ENCODE data around the gene BAG2. TPM values are rescaled to one million over a fixed set of nuclear protein-coding genes. Genes with fewer than 3 reads are reported as not detected.
A peak's percentile ranks its signal among the peaks of the same experiment; 100 is the strongest.

Gene BAG2
- total RNA-seq, 4 donors from 2014 or later = 0.64 to 1.3 (median 1.0) TPM

DNA sequence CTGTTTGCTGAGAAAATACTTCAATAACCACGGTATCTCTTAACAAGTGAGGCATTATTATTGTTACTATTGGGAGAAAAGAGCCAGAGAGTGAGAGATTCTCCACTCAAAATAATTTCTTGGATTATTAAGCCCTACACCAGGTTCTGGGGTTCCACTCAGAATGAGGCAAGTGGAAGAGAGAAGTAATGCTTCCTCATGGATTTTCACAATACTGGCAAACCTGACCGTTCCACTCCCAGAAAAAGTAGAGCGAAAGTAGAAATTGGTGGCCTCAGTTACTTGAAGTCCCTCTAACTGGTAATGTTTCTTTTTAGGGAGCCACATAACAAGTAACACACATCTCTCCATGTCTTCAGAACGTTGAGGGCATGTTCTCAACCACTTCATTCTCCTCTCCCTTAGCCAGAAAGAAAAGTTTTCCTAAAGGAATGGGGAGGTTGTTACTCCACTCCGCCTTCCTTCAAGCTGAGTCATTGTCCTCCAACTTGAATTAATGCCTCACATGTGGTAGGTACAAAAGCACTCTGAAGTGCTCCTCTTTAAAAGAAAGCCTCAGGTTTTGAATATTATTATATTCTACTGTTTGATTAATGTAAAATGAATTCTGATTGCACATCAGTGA is 1.9 kb downstream of the BAG2 start:
- peak overlapping the region; percentile 70 for H3K4me3 ChIP-seq
- no peaks in the 10 kb centered on the region for H3K27me3 ChIP-seq
- H3K9me3 ChIP-seq = no peaks in the 10 kb centered on the region
- H3K4me1 ChIP-seq = peaks cover 14% of the 10 kb centered on the region
- peak overlapping the region; percentile 80 for H3K27ac ChIP-seq
- TF ChIP-seq, protein P1, sequence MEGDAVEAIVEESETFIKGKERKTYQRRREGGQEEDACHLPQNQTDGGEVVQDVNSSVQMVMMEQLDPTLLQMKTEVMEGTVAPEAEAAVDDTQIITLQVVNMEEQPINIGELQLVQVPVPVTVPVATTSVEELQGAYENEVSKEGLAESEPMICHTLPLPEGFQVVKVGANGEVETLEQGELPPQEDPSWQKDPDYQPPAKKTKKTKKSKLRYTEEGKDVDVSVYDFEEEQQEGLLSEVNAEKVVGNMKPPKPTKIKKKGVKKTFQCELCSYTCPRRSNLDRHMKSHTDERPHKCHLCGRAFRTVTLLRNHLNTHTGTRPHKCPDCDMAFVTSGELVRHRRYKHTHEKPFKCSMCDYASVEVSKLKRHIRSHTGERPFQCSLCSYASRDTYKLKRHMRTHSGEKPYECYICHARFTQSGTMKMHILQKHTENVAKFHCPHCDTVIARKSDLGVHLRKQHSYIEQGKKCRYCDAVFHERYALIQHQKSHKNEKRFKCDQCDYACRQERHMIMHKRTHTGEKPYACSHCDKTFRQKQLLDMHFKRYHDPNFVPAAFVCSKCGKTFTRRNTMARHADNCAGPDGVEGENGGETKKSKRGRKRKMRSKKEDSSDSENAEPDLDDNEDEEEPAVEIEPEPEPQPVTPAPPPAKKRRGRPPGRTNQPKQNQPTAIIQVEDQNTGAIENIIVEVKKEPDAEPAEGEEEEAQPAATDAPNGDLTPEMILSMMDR (IDR thresholded peaks at IDR 0.05) = no peak
- TF ChIP-seq POLR2A (IDR thresholded peaks at IDR 0.05) = no peak
- no peak for TF ChIP-seq POLR2AphosphoS5 (IDR thresholded peaks at IDR 0.05)
- TF ChIP-seq EP300 (IDR thresholded peaks at IDR 0.05) = no peak
- WGBS = 74% methylated on average over 5 of the region's 5 CpGs
- no peak for DNase-seq (ENCODE audit: low spot score in 2 of 2)
- no peaks in the 10 kb centered on the region for H3K36me3 ChIP-seq

DNA sequence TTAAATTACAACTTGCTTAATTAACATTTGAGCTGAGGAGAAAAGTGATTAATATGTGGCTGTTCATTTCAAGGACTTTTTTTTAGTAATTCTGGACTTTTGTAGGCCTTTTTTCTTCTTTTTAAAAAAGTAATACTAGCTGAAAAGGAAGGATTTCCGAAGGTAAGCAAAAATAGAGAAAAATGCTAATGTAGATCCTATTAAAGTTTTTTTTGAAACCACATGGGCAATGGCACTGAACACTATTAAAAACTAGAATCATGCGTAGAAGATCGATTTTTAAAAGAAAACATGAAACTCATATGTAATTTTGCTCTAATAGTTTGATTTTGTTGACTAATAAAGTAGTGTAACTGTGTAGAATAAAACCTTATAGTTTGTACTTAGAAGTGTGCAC is 2.4 kb downstream of the BAG2 start:
- Histone ChIP-seq H3K4me3 (no peak overlapping the region), H3K4me1 (peaks cover 14% of the 10 kb centered on the region), H3K9me3 (no peaks in the 10 kb centered on the region), H3K27ac (peak overlapping the region; percentile 80), H3K36me3 (no peaks in the 10 kb centered on the region), H3K27me3 (no peaks in the 10 kb centered on the region)
- WGBS = 85% methylated on average over 3 of the region's 3 CpGs
- DNase-seq (ENCODE audit: low spot score in 2 of 2) = no peak
- TF ChIP-seq EP300 (IDR thresholded peaks at IDR 0.05) (no peak), POLR2AphosphoS5 (IDR thresholded peaks at IDR 0.05) (no peak), POLR2A (IDR thresholded peaks at IDR 0.05) (no peak)
- TF ChIP-seq, protein P1 (IDR thresholded peaks at IDR 0.05) = no peak

DNA sequence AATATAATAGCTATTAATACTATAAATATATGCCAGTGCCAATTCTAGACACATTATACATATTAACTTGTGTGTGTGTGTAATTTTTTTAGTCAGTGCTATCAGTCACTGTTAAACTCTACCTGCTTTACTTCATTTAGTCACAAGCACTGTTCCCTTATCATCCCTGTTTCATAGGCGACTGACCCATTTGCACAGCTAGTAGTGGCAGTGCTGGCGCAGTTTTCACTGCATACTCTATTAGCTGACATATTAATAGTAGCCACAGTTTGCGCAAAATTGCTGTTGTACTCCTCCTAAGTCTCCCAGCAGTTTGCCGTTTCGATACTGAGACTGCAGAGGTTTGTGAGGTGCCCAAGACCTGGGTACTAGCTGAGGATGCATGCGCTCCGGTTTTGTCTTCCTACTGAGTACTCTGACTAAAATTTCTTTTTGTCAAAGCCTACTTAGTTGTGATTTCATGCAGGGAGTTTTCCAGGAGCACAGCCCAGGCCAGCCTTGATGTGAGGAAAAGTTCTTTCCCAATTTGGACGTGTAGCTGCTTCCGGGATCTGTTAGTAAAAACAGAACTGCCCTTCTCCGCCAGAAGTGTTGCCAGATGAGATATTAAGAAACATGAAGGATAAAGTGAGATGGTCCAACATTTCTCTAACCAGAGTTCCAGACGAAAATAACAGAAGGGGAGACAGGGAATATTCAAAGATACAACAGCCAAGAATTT is 5.6 kb downstream of the BAG2 start:
- H3K27me3 ChIP-seq = no peaks in the 10 kb centered on the region
- H3K36me3 ChIP-seq = peaks cover 3% of the 10 kb centered on the region
- H3K4me3 ChIP-seq = no peak overlapping the region
- H3K9me3 ChIP-seq = no peaks in the 10 kb centered on the region
- TF ChIP-seq POLR2A (IDR thresholded peaks at IDR 0.05) (no peak), EP300 (IDR thresholded peaks at IDR 0.05) (no peak), POLR2AphosphoS5 (IDR thresholded peaks at IDR 0.05) (no peak)
- TF ChIP-seq, protein P1 (IDR thresholded peaks at IDR 0.05) = no peak
- peak; percentile 77 to 82 for DNase-seq (ENCODE audit: low spot score in 2 of 2)
- H3K4me1 ChIP-seq = peaks cover 10% of the 10 kb centered on the region
- H3K27ac ChIP-seq = peak overlapping the region; percentile 26
- WGBS = 70% methylated on average over 11 of the region's 11 CpGs

DNA sequence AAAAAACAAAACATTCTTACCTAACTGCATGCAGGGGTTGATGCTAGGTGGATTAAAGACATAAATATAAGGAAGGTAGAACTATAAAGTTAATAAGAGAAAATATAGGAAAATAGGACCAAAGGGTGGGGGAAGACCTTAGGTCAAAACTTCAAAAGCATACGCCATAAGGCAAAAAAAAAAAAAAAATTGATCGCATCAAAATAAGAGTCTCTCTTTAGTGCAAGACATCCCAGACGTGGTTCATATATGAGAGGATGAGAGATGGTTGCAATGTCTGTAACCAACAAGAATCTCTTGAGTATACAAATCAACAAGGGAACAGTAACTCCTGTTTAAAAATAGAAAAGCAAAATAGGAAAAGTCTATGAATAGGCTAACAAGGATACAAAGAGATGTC is 8.5 kb downstream of the BAG2 start:
- WGBS = 86% methylated on average over 3 of the region's 3 CpGs
- peaks cover 16% of the 10 kb centered on the region for H3K36me3 ChIP-seq
- no peak overlapping the region for H3K27ac ChIP-seq
- H3K4me1 ChIP-seq = no peaks in the 10 kb centered on the region
- no peaks in the 10 kb centered on the region for H3K27me3 ChIP-seq
- no peak for DNase-seq (ENCODE audit: low spot score in 2 of 2)
- no peaks in the 10 kb centered on the region for H3K9me3 ChIP-seq
- no peak overlapping the region for H3K4me3 ChIP-seq
- TF ChIP-seq POLR2A (IDR thresholded peaks at IDR 0.05) (no peak), EP300 (IDR thresholded peaks at IDR 0.05) (no peak), POLR2AphosphoS5 (IDR thresholded peaks at IDR 0.05) (no peak)
- TF ChIP-seq, protein P1 (IDR thresholded peaks at IDR 0.05) = no peak

DNA sequence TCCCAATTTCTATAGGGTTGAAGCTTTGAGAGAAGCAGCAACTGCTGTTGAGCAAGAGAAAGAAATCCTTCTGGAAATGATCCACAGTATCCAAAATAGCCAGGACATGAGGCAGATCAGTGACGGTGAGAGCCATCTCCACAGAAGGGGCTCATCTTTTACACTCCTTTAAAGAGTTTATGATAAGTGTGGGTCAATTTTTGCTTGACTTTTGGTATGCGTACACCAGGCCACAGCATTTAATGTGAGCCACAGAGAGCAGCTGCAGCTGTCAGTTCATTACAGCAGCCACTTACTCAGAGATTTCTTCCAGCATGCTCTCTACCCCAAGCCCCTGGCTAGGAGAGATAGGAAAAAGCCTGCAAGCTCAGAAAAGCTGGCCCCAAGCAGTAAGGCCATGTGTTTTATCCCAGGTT is 9.9 kb downstream of the BAG2 start:
- H3K4me3 ChIP-seq = no peak overlapping the region
- no peak for TF ChIP-seq POLR2A (IDR thresholded peaks at IDR 0.05)
- no peak for TF ChIP-seq EP300 (IDR thresholded peaks at IDR 0.05)
- TF ChIP-seq, protein P1 (IDR thresholded peaks at IDR 0.05) = no peak
- TF ChIP-seq POLR2AphosphoS5 (IDR thresholded peaks at IDR 0.05) = no peak
- no peaks in the 10 kb centered on the region for H3K9me3 ChIP-seq
- H3K27me3 ChIP-seq = no peaks in the 10 kb centered on the region
- H3K27ac ChIP-seq = no peak overlapping the region
- H3K4me1 ChIP-seq = no peaks in the 10 kb centered on the region
- no peak for DNase-seq (ENCODE audit: low spot score in 2 of 2)
- H3K36me3 ChIP-seq = peaks cover 16% of the 10 kb centered on the region
- 93% methylated on average over 2 of the region's 2 CpGs for WGBS

All from suprapubic skin (tissue), 4 donors.